GM21576 (cell line): ENCODE results near the gene FBXL22.
A peak's percentile ranks its signal among the peaks of the same experiment; 100 is the strongest.
"Not testable (repeated sequence)": the region's sequence is repeated elsewhere in the genome, so short reads cannot be mapped to it uniquely, and the experiment has no call there.

Experiments used
- ATAC-seq: cut with Tn5 transposase; IDR thresholded peaks from one replicate; pipeline ENCODE4 v1.9.1; 2021; ENCODE audit warnings: mild to moderate bottlenecking, moderate library complexity; ENCODE audit not compliant: unreplicated experiment

The FBXL22 gene

GRCh38 chr15:63611177-63611576 lies 14.0 kb downstream of the FBXL22 start:
- no peak for ATAC-seq

- no peak for ATAC-seq
These were observed 15.1 kb downstream of the FBXL22 start for GRCh38 chr15:63612300-63612699.

GRCh38 chr15:63615935-63616334 lies 18.7 kb downstream of the FBXL22 start:
- ATAC-seq = no peak

GRCh38 chr15:63617147-63617546 lies 20.0 kb downstream of the FBXL22 start:
- ATAC-seq = not testable (repeated sequence)

GRCh38 chr15:63617627-63618026 lies 20.4 kb downstream of the FBXL22 start:
- ATAC-seq = not testable (repeated sequence)

GRCh38 chr15:63620760-63621159 lies 23.6 kb downstream of the FBXL22 start:
- not testable (repeated sequence) for ATAC-seq

- ATAC-seq = no peak
These were observed 26.2 kb downstream of the FBXL22 start for GRCh38 chr15:63623232-63623969.

GRCh38 chr15:63626955-63627354 lies 29.8 kb downstream of the FBXL22 start:
- ATAC-seq = peak; percentile 52

GRCh38 chr15:63628123-63628822 lies 31.1 kb downstream of the FBXL22 start:
- ATAC-seq = no peak

- ATAC-seq = no peak
These were observed 33.0 kb downstream of the FBXL22 start for GRCh38 chr15:63630036-63630751.

GRCh38 chr15:63633312-63633711 lies 36.1 kb downstream of the FBXL22 start:
- no peak for ATAC-seq

- ATAC-seq = no peak
These were observed 37.0 kb downstream of the FBXL22 start for GRCh38 chr15:63634154-63634553.

- ATAC-seq = no peak
These were observed 39.4 kb downstream of the FBXL22 start for GRCh38 chr15:63636518-63637061.

- ATAC-seq = no peak
These were observed 41.7 kb downstream of the FBXL22 start for GRCh38 chr15:63638839-63639238.

- ATAC-seq = no peak
These were observed 43.0 kb downstream of the FBXL22 start for GRCh38 chr15:63640146-63640545.
